ENCODE measurements around the gene ALDH1A2. TPM values are rescaled to one million over a fixed set of nuclear protein-coding genes. Genes with fewer than 3 reads are reported as not detected.

The ALDH1A2 gene
- total RNA-seq, 1 donor from 2014 or later: 9.3 TPM

GRCh38 chr15:58026051-58026450 is 39.5 kb downstream of the ALDH1A2 start:
- H3K9me3 ChIP-seq: peaks cover 13 to 38% of the 10 kb centered on the region in 2 donors
- H3K27ac ChIP-seq: no peak overlapping the region
- H3K27me3 ChIP-seq: no peaks in the 10 kb centered on the region
- TF ChIP-seq CTCF (IDR thresholded peaks at IDR 0.05): no peak
- intact Hi-C loops (cut with DNase I): no loop called here
- DNase-seq (ENCODE audit: low spot score in 2 of 2): no peak
- no peak overlapping the region for H3K4me3 ChIP-seq
- no peaks in the 10 kb centered on the region for H3K36me3 ChIP-seq
- H3K4me1 ChIP-seq: no peaks in the 10 kb centered on the region

GRCh38 chr15:58021332-58022230 is 43.9 kb downstream of the ALDH1A2 start:
- intact Hi-C loops (cut with DNase I): no loop called here
- peaks cover 13 to 27% of the 10 kb centered on the region in 2 donors for H3K9me3 ChIP-seq
- H3K27ac ChIP-seq: no peak overlapping the region
- no peak for TF ChIP-seq CTCF (IDR thresholded peaks at IDR 0.05)
- no peaks in the 10 kb centered on the region for H3K4me1 ChIP-seq
- DNase-seq (ENCODE audit: low spot score in 2 of 2): no peak
- no peaks in the 10 kb centered on the region for H3K27me3 ChIP-seq
- H3K36me3 ChIP-seq: no peaks in the 10 kb centered on the region
- no peak overlapping the region for H3K4me3 ChIP-seq

- Histone ChIP-seq H3K27ac (no peak overlapping the region), H3K27me3 (no peaks in the 10 kb centered on the region), H3K4me1 (no peaks in the 10 kb centered on the region), H3K4me3 (no peak overlapping the region), H3K36me3 (no peaks in the 10 kb centered on the region), H3K9me3 (peaks cover 6 to 13% of the 10 kb centered on the region in 2 donors)
- intact Hi-C loops (cut with DNase I): no loop called here
- no peak for TF ChIP-seq CTCF (IDR thresholded peaks at IDR 0.05)
- DNase-seq (ENCODE audit: low spot score in 2 of 2): no peak
Observed at GRCh38 chr15:58019503-58020376, 45.8 kb downstream of the ALDH1A2 start.

GRCh38 chr15:58017869-58018268 is 47.6 kb downstream of the ALDH1A2 start:
- TF ChIP-seq CTCF (IDR thresholded peaks at IDR 0.05): no peak
- peaks cover 0 to under 1% of the 10 kb centered on the region in 2 donors for H3K9me3 ChIP-seq
- no peaks in the 10 kb centered on the region for H3K27me3 ChIP-seq
- no peak overlapping the region for H3K27ac ChIP-seq
- no peak for DNase-seq (ENCODE audit: low spot score in 2 of 2)
- no peaks in the 10 kb centered on the region for H3K36me3 ChIP-seq
- intact Hi-C loops (cut with DNase I): no loop called here
- no peak overlapping the region for H3K4me3 ChIP-seq
- H3K4me1 ChIP-seq: no peaks in the 10 kb centered on the region

- DNase-seq (ENCODE audit: low spot score in 2 of 2): no peak
- Histone ChIP-seq H3K4me3 (no peak overlapping the region), H3K27ac (no peak overlapping the region), H3K27me3 (no peaks in the 10 kb centered on the region), H3K4me1 (no peaks in the 10 kb centered on the region), H3K9me3 (no peaks in the 10 kb centered on the region), H3K36me3 (no peaks in the 10 kb centered on the region)
- intact Hi-C loops (cut with DNase I): no loop called here
- TF ChIP-seq CTCF (IDR thresholded peaks at IDR 0.05): no peak
Observed at GRCh38 chr15:58016581-58017175, 48.8 kb downstream of the ALDH1A2 start.

Data from ascending aorta (tissue), 2 donors.